NCI-H1105 treated with DMSO at 0.1 percent for 48 hours (cell line): ENCODE results near the gene COA4.
A peak's percentile ranks its signal among the peaks of the same experiment; 100 is the strongest.
"Not testable (repeated sequence)": the region's sequence is repeated elsewhere in the genome, so short reads cannot be mapped to it uniquely, and the experiment has no call there.

Experiments
- DNase-seq: peaks from one replicate; lab custom pipeline; 2025; lab: John Stamatoyannopoulos, UW

COA4 gene

DNA sequence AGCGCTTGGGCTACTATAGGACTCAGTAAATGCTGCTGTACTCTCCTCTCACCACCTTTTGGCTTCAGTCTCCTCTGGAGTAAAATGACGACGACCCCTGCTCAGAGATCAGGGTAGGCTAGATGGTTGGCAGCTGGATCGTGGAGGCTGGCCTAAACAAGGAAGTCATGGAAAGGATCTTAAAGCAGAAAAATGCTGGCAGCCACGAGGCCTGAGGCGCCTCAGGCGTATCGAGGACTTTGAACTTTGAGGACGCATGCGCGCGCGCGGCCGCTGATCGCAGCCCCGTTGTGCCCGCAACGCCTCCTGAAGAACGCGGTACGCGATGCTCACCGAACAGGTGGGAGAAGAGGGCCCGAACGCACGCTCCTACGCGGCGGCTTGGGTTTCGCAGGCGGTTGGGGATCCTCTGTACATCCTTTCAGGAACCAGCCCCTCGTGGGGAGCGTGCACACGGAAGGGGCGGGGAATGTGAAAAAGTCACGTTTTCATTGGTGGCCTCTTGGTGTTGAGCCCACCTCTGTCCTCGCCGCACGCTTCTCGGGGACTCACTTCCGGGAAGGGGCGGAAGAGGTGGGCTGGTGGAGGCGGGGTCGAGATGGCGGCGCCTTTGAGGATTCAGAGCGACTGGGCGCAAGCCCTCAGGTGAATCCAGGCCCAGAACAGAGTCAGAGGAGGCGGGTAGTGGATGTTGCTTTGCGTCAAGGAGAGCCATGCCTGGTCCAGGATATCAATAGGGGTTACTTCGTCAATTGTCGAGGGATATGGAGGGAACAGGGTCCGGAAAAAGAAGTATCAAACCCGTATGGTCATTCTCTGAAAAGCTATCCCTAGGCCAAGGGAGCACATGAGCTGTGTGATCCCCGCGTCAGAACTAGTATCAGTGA lies at the start of gene COA4, which contains the start of gene PAAF1:
TSS of gene COA4 (minus strand) at position 423 of the 887 bp plus-strand sequence. CDS start 3,468 bp downstream, outside the sequence.
TSS of gene PAAF1 (plus strand) at position 576 of the 887 bp plus-strand sequence. CDS start at position 599, 23 bp downstream.
- peak; percentile 98 for DNase-seq

GRCh38 chr11:73921180-73921579 lies 44.5 kb upstream of the COA4 start:
- DNase-seq: no peak

- DNase-seq: no peak
Measured at GRCh38 chr11:73916435-73916834, 39.8 kb upstream of the COA4 start.

DNA sequence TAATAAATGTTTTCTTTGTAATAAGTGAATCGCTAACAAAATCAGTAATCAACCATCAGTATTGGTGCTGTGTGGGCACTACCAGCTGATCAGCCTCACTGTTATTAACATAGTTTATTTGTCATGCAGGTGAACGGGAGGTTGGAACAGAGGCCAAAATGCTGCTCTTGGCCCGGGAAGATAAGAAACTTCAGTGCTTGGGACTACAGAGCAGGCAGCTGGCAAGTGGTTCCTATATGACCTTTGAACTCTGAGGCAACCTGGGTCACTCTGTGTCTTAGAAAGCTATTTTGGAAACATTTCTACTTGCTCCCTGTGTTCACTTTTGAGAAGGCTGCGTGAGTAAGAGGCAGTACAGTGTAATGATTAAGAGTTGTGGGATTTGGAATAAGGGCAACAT lies 37.6 kb upstream of the COA4 start:
- no peak for DNase-seq

- no peak for DNase-seq
Measured at GRCh38 chr11:73913472-73913871, 36.8 kb upstream of the COA4 start.

- no peak for DNase-seq
Measured at GRCh38 chr11:73912026-73912425, 35.4 kb upstream of the COA4 start.

GRCh38 chr11:73907191-73907590 lies 30.5 kb upstream of the COA4 start:
- DNase-seq: no peak

GRCh38 chr11:73902303-73902702 lies 25.7 kb upstream of the COA4 start:
- no peak for DNase-seq

DNA sequence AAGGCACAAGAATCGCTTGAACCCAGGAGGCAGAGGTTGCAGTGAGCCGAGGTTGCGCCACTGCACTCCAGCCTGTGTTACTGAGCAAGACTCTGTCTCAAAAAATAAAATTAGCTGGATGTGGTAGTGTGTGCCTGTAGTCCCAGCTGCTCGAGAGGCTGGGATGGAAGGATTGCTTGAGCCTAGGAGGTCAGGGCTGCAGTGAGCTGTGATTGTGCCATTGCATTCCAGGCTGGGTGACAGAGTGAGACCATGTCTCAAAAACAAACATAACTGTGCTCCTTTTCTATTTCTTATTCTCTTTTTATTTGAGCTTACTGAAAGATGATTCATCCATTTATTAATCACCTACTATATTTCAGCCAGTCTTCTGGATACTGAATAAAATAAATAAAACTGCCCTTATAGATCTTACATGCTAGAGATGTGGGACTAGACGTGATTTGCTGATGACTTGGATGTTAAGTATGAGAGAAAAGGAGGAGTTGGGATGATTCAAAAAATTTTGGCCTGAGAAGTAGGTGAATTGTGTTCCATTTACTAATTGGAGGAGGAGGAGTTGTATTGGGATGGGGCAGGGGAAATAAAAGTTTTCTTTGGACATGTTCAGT lies 18.2 kb upstream of the COA4 start:
- no peak for DNase-seq

DNA sequence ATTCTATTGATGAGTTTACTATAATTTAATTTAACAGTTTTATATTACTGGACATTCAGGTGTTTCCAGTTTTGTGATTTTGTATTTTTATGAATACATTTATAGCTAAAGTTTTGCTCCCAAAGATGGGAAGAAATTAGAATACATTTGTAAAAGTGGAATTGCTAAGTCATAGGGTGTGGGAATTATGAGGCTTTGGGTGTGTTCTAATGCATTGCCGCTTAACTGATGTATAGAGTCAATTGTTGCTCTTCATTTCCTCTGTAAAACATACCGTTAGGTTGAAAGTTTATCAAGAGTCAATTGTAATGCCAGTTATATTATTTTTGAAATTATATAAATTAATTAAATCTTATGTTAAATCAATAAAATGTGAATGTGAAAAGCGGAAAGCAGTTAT lies 16.4 kb upstream of the COA4 start:
- no peak for DNase-seq

DNA sequence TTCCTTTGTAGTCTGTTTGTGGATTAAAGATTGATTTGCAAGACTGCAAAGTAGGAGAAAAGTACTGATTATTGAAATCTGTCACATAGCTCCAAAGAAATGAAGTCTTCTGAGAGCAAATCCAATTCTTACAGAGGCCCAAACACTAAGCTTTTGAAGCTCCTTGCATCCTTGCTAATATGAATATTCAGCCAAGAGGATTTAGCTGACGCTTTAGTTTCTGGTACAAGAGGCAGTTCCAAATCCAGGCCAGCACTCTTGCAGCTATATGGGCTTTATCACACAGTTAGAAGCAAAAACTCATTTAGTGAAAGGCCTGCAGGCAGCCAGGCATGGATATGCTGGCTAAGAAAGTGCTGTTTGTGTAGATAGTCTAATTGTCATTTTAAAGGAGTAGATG lies 12.9 kb upstream of the COA4 start:
- no peak for DNase-seq

DNA sequence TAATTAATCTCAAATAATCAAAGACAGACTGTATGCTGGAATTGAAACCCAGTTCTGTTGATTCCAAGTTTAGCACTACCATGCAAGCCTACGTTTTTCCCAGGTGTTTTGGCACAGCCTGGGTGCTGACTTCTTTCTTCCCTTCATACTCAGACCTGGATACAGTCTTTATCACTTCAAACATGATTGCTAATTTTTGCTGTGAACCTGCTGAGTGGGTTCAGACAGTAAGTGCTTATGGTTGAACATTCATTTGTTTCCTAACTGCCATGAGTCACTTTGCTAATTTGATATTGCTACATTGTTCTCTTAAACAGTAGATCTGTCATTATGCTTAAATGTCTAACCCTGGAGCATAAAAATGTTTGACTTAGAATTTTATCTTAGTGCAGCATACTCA lies 12.4 kb upstream of the COA4 start:
- no peak for DNase-seq

- no peak for DNase-seq
Measured at GRCh38 chr11:73888244-73888643, 11.6 kb upstream of the COA4 start.

DNA sequence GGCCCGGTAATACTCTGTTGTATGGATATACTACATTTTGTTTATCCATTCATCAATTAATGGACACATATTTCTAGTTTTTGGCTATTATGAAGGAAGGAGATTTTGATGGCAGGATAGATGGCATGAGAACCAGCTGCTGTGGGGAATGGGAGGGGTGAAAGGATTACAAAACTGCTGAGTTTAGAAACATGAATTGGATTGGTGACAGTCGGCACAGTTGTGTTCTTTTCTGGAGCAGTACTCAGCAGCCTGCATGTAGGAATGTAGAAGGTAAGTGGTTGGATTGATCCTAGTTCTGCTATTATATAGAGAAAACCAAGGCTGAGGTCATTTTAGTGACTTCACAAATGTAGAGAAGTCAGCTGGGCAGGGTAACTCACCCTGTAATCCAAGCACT lies 7.2 kb upstream of the COA4 start:
- no peak for DNase-seq

DNA sequence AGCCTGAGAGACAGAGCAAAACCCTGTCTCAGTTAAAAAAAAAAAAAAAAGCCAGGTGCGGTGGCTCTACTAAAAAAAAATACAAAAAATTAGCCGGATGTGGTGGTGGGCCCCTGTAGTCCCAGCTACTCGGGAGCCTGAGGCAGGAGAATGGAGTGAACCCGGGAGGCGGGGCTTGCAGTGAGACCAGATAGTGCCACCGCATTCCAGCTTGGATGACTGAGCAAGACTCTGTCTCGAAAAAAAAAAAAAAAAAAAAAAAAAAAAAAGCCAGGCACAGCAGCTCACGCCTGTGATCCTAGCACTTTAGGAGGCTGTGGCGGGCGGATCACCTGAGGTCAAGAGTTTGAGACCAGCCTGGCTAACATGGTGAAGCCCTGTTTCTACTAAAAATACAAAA lies 3.8 kb upstream of the COA4 start:
- not testable (repeated sequence) for DNase-seq

GRCh38 chr11:73878771-73879170 lies 2.1 kb upstream of the COA4 start:
- no peak for DNase-seq

GRCh38 chr11:73875840-73876239 lies 806 bp downstream of the COA4 start:
- no peak for DNase-seq

DNA sequence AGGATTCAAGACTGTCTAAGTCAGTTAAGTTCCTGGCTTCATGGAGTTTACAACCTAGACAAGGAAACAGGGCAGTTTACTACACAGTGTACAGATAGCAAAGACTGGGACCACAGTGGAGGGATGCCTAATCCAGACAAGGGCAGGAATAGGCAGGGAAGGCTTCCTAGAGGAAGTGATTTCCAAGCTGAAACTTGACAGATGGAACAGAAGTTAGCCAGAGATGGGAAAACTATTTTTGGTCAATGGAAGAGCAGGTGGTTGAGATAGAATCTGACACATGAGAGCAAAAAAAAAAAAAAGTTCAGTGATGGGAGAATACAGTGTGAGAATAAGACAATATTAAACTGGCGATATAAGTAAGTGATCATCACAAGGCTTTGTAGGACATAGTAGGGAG lies 1.3 kb downstream of the COA4 start:
- no peak for DNase-seq

DNA sequence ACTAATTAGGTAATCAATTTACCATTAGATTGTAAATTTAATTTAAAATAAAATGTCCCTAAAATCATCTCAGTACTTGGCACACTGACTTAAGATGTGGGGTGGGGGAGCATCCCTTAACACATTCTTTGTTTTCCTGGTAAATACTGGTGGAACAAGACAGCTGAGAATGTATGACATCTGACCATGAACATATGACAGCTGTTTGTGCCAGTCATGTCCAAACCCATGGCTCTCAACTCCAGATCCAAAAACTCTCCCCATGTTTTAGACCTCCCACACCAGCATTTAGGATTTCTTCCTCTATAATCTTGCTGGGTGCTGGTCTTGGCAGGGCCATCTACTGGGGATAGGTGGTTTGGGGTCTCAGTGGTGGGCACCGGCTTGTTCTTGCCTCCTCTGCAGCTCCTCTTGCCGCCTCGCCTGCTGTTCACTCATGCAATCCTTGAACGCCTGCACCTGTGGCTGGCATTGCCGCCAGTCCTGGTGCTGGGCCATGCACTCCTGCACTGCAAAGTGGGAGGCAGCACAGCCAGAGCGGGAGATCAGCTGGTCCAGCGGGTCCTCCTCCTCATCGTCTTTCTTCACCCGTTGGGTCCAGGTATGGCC lies 3.8 kb downstream of the COA4 start:
- no peak for DNase-seq

DNA sequence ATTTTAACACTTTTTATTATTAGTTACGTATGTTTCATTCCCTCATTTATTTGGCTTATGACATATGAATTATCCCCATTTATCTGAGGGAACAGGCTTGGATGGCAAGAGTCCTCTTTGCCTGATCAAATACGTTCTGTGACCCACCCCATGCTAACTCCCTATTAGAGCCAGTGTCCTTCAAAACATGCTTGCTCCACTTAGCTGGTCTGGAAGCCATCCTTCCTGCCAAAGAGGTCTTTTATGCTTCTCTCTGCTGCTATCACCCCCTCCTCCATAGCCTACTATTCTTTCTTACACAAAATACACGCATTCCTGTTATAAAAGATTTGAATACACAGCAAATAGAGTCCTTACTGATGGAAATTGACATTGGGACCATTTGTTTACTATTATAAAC lies 6.4 kb downstream of the COA4 start:
- no peak for DNase-seq

- DNase-seq: no peak
Measured at GRCh38 chr11:73869332-73869949, 7.2 kb downstream of the COA4 start.

DNA sequence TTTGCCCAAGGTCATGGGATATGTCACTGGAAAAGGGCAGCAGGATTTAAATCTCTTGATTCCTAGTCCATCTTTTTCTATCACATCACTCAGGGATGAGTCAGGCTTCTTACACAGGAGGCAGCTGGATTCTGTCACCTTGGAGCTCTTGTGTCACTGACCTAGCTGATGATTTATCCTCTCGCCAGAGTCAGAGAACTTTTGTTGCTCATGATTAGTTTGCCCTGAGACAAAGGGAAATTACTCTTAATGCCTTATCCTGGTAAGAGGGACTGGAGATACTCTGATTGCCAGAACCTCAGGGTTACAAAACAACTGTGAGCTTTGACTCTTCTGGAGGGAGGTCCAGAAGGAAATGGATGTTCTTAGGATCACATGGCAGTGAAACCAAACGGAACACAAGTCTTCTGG lies 10.1 kb downstream of the COA4 start:
- DNase-seq: no peak
